Medulla oblongata (tissue), 1 donor: ENCODE measurements around the gene STRBP.
"Not testable (repeated sequence)": the region's sequence is repeated elsewhere in the genome, so short reads cannot be mapped to it uniquely, and the experiment has no call there.

Experiments
- DNase-seq: peaks from one replicate; pipeline ENCODE4 v3.0.0-alpha.2; 2015; ENCODE audit errors: extremely low spot score

STRBP gene

DNA sequence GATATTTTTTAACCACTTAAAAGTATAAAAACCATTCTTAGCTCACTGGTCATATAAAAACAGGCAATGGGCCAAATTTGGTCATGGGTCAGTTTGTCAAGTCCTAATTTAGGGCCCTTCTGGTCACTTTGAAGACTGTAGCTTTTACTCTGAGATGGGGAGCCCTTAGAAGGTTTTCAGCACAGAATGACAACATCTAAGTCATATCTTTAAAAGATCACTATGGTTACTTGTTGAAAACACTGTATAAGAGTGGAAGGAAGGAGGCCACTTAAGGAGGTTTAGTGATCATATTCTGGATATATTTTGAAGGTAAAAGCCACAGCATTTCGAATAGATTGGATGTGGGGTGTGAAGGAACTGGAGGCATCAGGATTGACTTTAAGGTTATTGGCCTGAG, 76.7 kb downstream of the STRBP start:
- DNase-seq, result no peak

DNA sequence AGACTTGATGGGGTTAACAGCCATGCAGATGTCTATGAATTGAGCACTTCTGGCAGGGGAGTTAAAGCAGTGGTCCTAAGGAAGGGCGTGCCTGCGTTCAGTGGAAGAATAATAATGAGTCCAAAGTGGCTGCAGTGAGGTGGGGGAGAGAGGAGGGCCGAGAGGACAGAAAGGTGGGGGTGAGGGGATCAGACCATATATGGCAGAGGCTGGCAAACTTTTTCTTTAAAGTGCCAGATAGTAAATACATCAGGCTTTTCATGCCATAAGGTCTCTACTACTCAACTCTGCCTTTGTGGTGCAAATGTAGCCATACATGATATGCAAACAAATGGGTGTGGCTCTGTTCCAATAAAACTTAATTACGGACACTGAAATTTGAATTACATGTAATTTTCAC, 77.1 kb downstream of the STRBP start:
- no peak for DNase-seq

DNA sequence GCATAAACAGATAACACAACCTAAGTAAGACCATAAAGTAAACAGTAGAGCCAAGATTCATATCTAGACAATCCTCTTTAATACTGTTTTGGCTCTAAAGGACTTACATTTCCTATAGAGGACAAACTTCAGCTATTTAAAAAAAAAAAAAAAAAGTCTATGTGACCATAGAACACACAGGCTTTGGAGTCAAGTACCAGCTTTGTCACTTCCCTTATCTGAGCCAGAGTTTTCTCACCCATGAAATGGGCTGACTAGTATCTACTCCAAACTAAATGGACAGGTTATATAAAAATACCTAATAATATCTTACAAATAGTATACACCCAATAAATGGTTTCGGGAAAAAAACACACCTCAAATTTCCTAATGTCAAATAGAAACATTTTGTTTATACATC, 81.3 kb downstream of the STRBP start:
- DNase-seq, result no peak

DNA sequence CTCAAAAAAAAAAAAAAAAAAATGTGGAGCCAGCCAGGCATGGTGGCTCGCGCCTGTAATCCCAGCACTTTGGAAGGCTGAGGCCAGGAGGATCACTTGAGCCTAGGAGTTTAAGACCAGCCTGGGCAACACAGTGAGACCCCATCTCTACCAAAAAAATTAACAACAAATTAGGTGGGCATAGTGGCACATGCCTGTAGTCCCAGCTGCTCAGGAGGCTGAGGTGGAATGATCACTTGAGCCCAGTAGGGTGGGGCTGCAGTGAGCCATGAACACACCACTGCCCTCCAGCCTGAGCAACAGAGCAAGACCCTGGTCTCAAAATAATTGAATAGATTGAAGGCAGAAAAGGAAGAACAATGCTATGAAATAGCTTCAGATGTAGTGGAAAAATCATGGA, 82.4 kb downstream of the STRBP start:
- DNase-seq, result not testable (repeated sequence)

DNA sequence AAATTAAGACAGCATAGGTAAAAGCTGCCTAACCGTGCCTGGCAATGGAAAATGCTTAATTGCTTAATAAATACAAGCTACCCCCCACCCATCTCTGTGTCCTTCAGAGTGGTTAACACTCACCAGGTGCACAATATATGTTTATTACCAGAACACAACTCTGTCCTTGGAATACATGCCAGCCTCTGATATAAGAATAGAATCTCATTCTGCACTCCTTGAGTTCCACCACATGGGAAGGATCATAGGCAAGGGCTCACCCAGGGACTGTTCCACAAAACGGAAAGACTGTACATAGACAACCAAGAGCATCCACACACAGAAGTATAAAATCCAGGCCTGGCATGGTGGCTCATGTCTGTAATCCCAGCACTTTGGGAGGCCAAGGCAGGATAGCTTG, 91.4 kb downstream of the STRBP start:
- DNase-seq, result no peak

DNA sequence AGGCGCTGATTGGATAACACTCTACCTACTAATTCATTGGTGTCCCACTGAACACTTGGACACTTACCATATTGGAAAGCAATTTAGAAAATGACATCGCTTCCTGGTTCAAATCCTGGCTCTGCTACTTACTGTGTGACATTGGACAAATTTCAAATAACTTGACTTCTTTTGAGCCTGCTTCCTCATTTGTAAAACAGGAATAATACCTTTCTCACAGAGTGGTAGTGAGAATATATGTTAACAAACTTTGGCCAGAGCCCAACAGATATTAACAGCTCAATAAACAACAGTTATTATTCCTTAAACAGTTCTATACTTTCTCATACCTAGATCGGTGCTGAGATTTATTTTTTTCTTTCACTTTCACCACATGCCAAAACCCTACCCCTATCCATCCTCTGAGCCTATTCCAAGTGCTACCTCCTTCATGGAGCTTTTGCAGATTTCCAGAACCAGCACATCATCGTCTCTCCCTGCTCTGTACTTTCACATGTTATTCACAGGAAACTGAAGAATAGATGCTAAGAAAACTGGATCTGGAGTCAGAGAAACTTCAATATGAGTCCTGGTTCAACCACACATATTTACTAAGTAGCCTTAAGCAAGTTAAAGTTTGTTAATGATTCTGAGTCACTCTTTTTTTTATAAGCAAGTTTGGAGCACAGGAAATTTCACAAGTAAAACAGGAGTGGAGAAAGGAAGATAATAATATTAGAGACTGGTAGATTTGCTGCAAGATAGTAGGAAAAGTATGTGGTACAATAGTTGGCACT, 92.3 kb downstream of the STRBP start:
- DNase-seq, result no peak

DNA sequence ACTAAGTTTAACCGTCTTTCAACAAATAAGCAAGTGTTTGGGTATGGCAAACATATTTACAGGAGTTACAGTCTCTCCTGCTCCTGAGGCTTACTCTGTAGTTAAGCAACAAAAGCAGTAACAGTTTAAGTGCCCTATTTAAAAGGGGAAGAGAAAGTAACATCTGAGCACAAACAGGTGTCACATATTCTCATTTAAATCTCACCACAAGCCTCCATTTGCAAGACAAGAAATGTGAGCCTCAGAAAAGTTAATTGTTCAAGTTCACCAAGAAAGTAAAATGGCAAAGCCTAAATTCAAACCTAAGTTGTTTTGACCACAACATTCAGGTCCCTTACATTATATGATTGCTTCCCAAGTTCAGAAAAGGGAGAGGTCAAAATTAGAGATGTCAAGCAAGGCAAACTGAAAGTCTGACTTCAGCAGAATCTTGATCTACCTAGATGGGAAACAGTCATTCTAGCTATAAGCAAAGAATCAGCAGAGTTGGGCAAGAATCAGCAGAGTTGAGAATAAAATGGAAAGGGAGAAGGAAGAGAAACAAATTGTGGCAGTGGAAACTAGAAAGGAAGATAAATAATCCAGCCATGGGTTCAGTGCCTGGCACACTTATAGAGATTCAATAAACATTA, 93.4 kb downstream of the STRBP start:
- no peak for DNase-seq

DNA sequence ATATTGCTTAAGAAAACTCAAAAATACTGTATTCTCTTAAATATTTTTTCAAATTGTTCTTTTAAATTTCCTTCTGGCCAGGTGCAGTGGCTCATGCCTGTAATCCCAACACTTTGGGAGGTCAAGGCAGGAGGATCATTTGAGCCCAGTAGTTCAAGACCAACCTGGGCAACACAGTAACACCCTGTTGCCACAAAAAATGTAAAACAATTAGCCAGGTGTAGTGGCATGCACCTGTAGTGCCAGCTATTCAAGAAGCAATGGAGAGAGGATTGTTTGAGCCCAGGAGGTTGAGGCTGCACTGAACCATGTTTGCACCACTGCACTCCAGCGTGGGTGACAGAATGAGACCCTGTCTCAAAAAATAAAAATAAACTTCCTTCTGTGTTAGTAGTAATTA, 94.3 kb downstream of the STRBP start:
- no peak for DNase-seq

DNA sequence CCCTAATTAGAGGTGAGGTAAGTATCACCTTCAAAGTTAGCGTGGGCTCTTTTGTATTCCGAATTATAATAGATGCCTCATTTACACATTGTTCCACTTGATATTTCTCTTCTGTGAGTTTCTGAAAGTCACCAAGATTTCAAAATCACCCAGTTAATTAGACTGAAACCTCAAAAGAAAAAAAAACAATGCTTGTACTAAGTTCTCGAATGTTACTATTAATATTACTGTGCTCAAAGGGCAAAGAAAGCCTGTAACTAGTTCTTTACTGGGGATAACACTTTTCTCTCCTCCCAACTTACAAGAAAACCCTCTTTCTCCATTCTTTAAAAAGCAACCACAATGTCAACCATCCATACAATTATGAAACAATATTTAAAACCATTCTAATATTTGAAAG, 98.5 kb downstream of the STRBP start:
- DNase-seq, result no peak

DNA sequence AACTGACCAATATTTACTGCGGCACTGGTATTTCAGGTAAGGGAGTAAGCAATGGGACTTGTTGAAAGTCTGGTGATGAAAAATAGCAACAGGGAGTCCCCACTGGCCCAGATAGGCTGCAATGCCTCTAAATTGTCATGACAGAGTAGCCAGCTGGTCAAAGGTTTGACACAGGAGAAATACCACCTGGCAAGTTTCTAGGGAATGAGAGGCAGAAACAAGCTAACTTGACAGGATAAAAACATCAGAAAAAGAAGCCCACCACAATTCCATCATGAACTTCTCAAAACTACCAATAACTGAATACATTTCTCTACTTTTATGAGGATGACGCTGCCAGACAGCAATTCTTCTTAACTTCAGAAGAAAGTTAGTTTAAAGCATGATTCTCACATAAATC, 99.8 kb downstream of the STRBP start:
- no peak for DNase-seq

DNA sequence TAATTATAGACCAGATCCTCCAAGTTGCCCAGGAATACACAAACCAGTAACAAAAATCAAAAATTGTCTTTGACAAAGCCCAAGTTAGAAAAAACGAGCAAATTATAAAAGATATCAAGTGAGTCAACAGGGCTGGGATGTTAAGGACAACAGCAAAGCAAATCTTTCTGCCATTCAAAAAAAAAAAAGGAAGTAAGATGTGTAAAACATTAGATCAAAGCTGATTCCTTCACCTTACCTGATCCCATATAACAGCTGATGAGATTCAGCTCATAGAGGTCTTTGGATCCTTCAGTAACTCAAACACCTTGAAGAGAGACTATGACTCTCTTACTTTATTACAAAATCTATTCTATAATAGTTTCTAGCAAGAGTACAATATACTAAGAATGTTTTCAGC, 100.9 kb downstream of the STRBP start:
- DNase-seq, result no peak

DNA sequence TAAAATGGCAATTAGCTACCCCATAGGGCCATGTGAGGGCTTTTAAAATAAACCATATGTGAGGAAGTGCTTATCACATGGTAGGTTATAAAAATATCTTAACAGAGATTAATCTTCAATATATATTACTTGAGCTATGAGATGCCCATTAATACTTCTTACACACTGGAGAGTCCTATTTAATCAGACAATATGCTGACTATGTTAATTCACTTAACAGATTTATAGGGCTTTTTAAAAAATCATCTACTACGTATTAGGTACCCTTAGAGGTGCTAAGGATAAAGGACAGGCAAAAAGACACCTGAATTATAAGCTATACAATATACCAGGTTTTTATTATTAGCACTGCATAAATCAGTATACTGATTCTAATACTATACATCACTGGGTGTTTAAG, 102.6 kb downstream of the STRBP start:
- DNase-seq, result no peak

DNA sequence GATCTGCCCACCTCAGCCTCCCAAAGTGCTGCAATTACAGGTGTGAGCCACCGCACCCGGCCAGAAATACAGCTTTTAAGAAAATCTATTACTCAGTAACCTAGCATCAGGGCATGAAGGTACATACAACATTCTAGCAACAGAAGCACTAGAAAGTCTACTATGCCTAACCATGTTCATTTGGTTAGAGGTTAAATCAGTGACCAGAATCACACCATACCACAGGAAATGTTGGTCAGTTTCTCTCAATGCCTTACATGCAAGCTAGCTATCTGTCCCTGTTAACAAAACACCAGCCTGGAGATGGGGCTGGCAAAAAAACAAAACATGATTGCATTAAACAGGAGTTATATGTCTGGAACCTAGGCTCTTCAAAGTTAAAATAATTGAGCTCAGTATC, 104.1 kb downstream of the STRBP start:
- DNase-seq, result no peak

DNA sequence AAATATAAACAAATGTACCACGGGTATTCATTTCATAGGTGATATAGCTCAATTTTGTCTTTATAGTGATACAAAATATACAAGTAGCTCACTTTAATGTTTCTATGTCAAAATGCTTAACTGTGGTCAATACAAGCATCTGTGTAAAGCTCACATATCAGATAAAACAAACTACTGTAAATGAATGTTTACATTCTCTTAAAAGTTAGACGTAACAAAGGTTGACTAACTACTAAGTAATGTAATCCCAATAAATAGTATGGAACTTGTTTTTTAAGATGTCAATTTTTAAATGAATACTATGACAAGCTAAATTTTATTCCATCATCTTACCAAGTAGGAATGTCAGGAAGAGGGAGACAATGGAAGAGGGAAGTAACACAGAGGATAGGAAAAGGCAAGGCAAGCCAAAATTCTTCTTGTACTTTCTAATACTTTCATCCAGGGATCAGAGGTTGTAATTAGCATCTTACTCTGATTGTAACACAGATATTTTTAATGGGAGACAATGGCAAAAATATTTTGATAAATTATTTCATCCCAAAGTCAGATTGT, 105.5 kb downstream of the STRBP start:
- DNase-seq, result no peak

DNA sequence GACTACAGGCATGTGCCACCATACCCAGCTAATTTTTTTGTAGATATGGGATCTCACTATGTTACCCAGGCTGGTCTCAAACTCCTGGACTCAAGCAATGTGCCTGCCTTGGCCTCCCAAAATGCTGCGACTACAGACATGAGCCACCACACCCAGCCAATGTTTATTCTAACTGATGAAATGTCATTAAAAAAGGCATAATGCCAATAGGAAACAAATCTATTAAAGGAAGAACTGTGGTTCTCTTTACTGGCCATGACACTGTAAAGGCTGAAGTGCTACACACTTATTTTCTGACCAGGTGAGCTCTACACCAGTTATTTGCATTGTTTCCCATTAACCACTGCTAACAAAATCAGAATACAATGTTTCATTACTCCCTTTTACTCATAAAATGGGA, 106.0 kb downstream of the STRBP start:
- DNase-seq, result no peak

DNA sequence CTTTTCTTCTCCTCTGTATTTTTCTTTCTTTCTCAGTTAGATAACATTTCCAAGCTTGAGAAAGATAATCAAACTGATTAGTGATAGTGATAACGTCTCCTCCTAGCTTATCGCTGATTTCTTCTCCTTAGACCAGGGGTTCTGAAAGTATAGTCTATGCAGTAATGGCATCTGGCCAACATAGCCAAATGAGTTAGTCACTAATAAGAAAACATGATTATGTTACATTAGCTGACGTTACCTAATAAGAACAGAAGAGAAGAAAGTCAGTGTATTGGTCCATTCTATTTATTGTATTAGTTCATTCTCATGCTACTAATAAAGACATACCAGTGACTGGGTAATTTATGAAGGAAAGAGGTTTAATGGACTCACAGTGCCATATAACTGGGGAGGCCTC, 111.2 kb downstream of the STRBP start:
- DNase-seq, result no peak

DNA sequence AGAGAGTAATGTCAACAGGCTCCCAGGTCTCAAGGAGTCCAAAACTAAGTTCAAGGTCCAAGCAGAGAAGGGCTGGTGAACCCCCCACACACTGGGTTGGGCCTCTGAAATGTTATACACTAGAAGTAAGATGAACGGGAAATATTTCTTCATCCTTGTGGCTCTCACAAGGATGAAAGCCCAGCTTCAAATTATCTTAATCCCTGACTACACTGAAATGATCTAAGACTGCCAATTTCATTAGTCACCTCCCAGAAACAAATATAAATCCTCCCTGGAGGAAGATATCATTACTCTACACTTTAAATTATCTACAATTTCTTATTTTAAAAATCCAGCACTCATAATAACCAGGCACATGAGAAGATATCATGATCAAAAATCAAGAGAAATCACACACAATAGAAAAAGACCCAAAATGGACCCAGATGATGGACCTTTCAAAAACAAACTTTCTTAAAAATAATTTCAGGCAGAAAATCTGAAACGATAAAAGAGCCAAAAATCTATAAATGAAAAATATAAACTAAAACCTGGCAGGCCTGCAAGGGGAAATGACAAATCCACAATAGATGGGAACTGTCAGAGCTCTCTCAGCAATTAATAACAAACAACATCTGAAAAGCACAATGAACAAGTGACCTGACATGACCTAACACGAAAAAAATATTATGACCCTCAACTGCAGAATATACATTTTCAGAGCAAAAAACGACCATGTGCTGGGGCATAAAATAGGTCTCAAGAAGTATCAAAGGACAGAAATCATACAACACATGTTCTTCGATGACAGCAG, 117.5 kb downstream of the STRBP start:
- DNase-seq, result no peak

DNA sequence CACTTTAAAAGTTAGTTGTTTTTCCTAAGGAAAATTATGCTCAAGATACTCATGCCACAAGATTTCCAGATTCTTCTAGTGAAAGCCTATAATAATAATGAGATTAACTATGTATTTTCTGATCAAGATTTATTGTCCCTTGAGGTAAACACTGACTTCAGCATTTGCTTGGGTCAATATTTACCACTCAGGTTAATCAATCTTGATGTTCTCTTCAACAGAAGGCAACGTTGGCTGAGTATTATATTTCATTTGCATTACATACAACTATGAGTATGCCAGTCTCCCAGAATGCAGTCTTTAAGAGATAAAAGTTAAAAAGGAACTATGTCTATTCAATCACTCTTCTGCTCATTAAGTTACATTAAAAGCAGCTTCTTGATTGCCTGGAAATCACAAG, 119.3 kb downstream of the STRBP start:
- DNase-seq, result no peak

DNA sequence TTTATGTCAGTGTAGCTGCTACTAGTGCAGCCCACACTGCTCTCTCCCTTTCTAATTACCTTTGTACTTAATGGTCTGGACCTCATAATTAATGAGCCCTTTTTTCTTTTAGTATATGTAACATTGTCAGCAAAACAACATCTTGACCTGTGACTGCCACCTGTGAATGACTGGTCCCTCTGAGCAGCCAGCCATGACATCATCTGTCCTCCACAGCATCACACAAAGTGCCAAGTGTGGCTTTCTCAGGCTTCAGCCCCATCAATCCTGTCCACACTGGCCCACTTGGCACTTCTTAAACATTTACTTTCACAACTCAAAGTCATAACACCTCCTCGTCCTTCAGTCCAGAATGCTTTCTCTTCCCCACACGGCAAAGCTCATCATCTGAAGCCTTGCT, 130.2 kb downstream of the STRBP start:
- DNase-seq, result no peak

DNA sequence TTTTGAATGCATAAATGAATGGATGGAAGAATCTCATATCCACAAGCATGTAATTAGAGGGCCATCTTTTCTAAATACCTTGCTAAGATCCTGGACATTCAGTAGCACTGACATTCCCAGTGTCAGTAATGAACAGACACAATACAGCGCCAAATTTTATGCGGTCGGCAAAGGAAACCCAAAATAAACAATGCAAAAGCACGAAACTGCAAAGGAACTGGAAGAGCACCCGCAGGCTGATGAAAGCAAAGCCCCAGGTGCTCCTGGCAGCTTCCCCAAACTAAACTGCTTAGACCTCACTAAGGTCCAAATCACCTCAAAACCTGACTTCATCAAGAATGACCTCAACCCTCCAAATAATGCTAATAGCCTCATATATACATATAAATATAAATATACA, 133.0 kb downstream of the STRBP start:
- DNase-seq, result no peak

DNA sequence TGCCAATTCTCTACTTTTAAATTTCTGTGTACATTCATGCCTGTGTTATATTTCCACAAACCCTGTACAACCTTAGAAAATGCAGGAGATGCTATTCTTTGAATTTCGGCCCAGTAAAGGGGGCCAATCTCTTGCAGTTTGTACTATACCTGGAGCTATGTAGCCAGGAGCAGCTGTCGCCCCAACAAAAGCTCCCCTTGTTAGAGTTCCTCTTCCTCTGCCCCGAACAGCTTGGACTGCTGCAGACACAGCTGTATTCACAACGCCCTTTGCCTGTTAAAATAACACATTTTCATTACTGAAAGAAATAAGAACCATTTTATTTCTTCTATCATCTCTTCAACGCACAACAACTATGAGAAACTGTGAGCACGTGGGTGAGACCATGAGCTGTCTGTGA, 135.7 kb downstream of the STRBP start:
- no peak for DNase-seq

DNA sequence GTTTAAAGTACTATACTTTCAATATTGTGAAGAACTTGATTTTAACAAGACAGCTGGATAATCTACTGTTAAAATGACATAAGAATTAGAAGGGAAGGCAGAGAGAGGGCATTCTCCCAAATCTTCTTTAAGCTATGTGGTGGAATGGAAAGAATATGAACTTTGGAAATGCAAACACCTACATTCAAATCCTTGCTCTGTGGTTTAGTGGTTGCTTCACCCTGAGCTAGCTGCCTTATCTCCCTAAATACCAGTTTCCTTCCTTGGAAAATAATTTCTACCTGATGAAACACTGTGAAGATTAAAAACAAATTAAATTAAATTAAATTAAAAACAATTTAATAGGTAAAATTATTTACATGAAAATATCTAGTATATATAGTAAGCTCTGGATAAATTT, 136.4 kb downstream of the STRBP start:
- no peak for DNase-seq

DNA sequence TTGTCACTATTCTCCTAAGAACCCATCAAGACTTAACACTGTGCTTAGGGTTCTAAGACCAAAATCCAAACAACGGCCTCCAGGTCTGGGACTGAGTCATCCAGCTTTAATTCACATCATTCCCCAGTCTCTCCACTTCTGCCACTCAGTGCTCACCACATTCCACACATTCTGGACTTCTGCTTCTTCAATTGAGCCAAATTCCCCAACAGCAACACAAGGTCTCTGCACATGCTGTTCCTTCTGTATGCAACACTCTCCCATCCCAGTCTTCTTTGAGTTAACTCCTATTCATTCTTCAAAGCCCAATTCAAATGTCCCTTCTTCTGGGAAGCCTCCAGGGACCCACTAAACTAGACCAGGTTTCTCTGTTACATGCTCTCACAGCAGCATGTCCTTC, 137.1 kb downstream of the STRBP start:
- no peak for DNase-seq
